ENCODE measurements around the gene HOXB9.

GRCh38 chr17:48616717-48617470 lies 9.3 kb downstream of the HOXB9 start:
- TF ChIP-seq CTCF (IDR thresholded peaks at IDR 0.05; ENCODE audit: insufficient read depth, low read length) (no peak), GABPA (IDR thresholded peaks at IDR 0.05; ENCODE audit: low read depth) (no peak), REST (IDR thresholded peaks at IDR 0.05; ENCODE audit: insufficient replicate concordance, low read depth) (no peak), POLR2AphosphoS5 (IDR thresholded peaks at IDR 0.05; ENCODE audit: low read depth) (no peak), SPI1 (IDR thresholded peaks at IDR 0.05; ENCODE audit: borderline replicate concordance, low read depth) (no peak)
